Left kidney (tissue), 8 donors: ENCODE measurements around the gene YKT6. TPM values are rescaled to one million over a fixed set of nuclear protein-coding genes. Genes with fewer than 3 reads are reported as not detected.

Experiments used
- DNase-seq: peaks from one replicate; pipeline ENCODE4 v3.0.0-alpha.2; 2013
- long read RNA-seq, 8 donors: transcript quantifications; one replicate each; lab custom pipeline, GENCODE V29; 2026
- polyA plus RNA-seq: library from polyadenylated mRNA; unstranded; fragments of 120-200 nt; gene quantifications from one replicate; pipeline ENCODE4 v1.2.1, GENCODE V29; 2013; ENCODE audit not compliant: insufficient read length

Gene YKT6
- polyA plus RNA-seq = 82.7 TPM
- long read RNA-seq, donor 1, transcript YKT6-201 (7 exons, 2,696 nt) = major isoform, 12 of 14 reads
- long read RNA-seq, donor 1, partial matches to known transcripts = 0 of 14 reads
- long read RNA-seq, donor 1, other reads (novel, unspliced or antisense) = 0 of 14 reads
- long read RNA-seq, donor 2, transcript YKT6-201 (7 exons, 2,696 nt) = major isoform, 7 of 12 reads
- long read RNA-seq, donor 2, partial matches to known transcripts = 5 of 12 reads
- long read RNA-seq, donor 2, other reads (novel, unspliced or antisense) = 0 of 12 reads
- long read RNA-seq, donor 3, transcript YKT6-201 (7 exons, 2,696 nt) = major isoform, 7 of 16 reads
- long read RNA-seq, donor 3, partial matches to known transcripts = 6 of 16 reads
- long read RNA-seq, donor 3, other reads (novel, unspliced or antisense) = 0 of 16 reads
- long read RNA-seq, donor 4, partial matches to known transcripts = 0 of 1 reads
- long read RNA-seq, donor 4, other reads (novel, unspliced or antisense) = 0 of 1 reads
- long read RNA-seq, donor 5, transcript YKT6-201 (7 exons, 2,696 nt) = major isoform, 17 of 24 reads
- long read RNA-seq, donor 5, partial matches to known transcripts = 5 of 24 reads
- long read RNA-seq, donor 5, other reads (novel, unspliced or antisense) = 0 of 24 reads
- long read RNA-seq, donor 6, transcript YKT6-201 (7 exons, 2,696 nt) = major isoform, 11 of 22 reads
- long read RNA-seq, donor 6, partial matches to known transcripts = 10 of 22 reads
- long read RNA-seq, donor 6, other reads (novel, unspliced or antisense) = 0 of 22 reads
- long read RNA-seq, donor 7, transcript YKT6-201 (7 exons, 2,696 nt) = major isoform, 14 of 58 reads
- long read RNA-seq, donor 7, partial matches to known transcripts = 38 of 58 reads
- long read RNA-seq, donor 7, other reads (novel, unspliced or antisense) = 0 of 58 reads
- long read RNA-seq, donor 8, transcript YKT6-201 (7 exons, 2,696 nt) = major isoform, 13 of 14 reads
- long read RNA-seq, donor 8, partial matches to known transcripts = 0 of 14 reads
- long read RNA-seq, donor 8, other reads (novel, unspliced or antisense) = 0 of 14 reads

DNA sequence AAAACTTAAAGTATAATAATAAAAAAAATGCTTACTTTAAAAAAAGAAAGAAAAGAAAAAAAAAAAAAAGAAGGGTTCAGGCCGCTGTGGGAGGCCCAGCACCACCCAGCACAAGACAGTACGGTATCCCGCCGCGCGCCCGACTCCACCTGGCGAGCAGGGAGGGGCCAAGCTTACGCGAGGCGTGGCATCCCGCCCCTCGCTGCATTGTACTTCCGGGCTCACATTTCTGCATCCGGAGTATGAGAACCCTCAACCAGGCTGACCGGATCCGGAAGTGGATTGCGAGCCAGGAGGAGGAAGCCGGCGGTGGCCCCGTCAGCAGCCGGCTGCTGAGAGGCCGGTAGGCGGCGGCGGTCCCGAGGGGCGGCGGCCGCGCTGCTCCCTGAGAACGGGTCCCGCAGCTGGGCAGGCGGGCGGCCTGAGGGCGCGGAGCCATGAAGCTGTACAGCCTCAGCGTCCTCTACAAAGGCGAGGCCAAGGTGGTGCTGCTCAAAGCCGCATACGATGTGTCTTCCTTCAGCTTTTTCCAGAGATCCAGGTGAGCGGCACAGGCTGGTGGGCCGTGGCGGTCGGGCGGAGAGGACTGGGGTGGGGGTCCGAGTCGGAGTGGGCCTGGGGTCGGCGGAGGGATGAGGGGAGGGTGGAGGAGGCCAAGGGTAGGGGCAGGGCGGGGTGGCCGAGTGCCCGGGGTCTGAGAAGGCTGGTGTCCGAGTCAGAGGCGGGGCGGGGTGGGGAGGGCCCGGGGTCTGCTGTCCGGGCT, at the start of gene YKT6:
TSS of gene YKT6 (plus strand) at position 280 of the 763 bp plus-strand sequence. CDS start at position 438, 158 bp downstream.
- peak; percentile 93 for DNase-seq

DNA sequence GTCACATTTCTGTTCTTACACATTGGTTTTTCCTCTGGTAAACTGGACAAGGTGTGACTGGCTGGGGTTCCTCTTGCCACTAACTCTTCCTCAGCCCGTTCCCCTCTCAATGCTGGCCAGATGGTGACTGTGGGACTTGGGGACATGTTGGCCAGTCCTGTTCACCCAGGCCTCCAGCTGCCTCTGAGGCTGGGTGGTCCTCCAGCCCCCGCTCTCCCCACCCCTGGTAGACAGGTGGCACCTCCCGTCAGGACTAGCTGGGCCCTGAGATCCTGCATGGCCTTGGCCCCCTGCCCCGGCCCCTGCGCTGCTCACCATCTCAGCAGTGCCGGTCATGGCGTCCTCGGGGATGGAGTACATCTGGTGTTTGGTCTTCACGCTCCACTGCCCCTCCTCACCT, 48.8 kb upstream of the YKT6 start:
- DNase-seq = no peak

DNA sequence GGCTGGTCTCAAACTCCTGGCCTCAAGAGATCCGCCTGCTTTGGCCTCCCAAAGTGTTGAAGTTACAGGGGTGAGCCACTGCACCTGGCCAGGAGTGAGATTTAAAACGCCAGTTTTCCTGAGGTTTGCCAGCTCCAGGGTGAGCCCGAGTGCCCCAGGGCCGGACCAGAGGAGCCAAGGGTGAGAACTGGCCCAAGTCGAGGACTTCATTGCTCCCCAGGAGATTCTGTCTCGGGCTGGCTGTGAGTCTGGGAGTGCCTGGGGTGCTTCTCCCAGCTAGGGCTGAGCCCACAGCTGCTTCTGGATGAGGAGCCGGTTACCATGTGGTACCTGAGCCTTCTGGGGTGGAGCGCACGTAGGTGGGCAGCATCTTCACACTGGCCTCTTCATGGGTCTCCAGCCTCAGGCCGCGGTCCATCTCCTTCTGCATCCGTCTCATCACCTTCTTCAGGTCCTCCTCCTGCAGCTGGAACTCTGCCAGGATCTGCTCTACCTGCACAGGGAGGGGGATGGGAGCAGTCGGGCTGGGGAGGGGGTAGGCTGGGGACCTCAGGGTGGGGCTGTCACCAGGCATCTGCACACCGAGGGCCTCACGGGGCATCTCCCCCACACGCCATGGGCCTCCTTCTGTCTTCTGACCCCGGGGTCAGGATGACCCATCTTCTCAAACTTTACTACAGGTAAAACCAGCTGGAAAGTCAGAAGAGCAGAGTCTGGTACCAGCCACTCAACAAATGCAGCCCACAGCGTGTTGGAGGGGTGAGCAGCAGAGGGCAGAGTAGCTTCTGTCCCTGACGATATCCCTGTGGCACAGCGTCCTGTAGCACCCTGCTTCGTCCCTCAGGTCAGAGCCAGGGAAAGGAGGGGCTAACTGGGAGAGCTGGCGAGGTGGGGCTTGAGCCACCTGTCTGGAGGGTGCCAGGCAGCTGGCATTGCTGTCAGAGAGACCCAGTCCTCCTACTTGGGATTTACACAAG, 47.5 kb upstream of the YKT6 start:
- no peak for DNase-seq

DNA sequence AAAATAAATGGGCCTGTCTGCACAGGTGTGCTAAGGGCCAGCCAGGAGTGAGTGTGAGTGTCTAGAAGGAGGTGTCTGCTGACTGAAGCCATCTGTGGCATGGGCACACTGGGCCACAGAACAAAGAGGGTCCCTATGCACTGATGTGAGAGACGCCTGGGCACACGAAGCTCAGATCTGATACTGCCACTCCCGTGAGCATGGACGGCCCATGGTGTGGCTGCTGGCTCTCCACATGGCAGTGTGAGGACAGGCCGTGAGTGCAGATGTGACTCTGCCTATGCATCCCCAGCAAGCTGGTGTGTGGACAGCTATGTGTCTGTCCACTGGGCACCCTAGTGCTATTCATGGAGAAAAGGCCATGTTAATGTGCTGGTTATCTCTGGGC, 46.8 kb upstream of the YKT6 start:
- DNase-seq = no peak

DNA sequence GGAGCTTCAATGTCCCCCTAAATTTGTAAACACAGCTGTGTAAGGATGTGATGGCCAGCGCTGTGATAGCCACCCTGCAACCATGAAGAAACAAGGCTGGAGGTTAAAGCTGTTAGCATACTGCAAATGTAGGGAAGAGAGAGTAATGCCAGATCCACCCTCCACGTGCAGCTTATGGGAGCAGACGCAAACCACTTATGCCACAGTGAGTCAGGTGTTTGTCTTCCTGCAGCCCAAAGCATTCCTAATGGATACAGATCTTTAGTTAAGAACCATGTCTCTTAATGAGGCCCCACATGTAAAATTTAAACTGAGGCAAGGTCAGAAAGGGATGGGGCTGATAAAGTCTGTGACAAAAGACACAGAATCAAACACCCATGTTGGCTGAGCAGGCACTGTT, 46.1 kb upstream of the YKT6 start:
- DNase-seq = no peak

DNA sequence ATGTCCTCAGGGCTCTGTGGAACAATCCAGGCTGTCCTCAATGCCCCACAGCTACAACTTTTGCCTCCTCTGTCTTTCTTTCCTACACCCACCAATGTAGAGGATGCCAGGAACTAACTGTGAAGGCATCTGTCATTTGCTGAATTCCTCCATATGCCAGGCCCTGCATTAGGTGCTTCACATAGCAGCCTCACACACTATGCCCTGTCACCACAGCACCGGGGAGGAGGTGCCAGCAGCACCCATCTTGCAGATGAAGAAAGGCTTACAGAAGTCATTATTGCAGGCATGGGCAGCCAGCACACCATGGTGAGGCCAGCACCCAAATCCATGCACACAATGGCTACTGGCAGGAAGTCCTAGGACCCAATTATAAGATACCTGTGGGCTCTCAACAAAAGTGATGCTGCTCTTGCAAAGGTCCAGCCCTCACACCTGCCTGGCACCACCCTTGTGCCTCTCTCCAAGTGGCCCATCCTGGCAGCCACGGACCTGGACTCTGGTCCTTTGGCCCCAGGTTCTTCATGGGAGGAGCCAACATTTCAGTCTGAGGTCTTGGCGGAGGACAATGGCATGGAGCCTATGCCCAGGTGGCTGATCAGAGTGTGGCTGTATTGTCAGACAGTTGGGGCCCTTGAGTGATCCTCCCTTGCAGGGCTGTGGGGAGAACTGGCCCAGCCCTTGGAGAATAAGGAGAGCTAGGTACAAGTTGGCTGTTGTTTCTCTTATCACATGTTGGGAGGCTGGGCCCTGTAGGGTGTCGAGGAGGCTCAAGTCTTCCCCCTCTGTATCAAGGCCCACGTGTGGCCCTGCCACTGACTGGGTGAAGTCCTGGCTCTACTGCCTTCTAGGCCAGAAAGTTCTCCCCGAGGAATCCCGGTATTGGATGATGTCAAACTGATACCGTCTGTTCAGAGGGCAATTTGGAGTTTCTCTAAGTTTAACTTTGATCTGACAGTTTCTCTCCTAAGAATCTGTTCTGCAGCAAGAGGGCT, 45.3 kb upstream of the YKT6 start:
- no peak for DNase-seq

DNA sequence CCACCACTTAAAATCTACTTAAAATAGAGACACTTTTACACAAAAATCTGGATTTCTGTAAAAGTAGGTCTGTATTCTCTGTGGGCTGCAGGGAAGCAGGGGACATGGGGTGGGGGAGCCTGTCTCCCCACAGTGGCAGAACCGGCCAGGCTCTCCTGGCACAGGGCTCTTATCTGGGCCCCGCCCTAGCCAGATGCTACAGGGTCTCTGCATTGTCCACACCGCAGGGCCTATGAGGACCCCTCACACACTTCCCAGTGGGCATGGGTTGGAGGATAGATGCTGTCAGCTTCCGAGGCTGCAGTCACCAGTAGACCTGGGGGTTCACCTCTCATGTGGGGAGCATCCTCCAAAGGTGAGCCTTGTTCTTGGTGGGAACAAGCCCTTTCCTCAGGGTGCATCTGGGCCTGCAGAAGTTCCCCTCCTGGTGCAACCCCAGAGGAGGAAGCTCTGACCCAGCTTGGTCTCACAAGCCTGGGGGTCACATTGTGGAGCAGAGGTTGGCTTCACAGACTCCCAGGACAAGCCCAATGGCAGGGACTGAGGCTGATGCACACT, 44.2 kb upstream of the YKT6 start:
- DNase-seq = no peak

DNA sequence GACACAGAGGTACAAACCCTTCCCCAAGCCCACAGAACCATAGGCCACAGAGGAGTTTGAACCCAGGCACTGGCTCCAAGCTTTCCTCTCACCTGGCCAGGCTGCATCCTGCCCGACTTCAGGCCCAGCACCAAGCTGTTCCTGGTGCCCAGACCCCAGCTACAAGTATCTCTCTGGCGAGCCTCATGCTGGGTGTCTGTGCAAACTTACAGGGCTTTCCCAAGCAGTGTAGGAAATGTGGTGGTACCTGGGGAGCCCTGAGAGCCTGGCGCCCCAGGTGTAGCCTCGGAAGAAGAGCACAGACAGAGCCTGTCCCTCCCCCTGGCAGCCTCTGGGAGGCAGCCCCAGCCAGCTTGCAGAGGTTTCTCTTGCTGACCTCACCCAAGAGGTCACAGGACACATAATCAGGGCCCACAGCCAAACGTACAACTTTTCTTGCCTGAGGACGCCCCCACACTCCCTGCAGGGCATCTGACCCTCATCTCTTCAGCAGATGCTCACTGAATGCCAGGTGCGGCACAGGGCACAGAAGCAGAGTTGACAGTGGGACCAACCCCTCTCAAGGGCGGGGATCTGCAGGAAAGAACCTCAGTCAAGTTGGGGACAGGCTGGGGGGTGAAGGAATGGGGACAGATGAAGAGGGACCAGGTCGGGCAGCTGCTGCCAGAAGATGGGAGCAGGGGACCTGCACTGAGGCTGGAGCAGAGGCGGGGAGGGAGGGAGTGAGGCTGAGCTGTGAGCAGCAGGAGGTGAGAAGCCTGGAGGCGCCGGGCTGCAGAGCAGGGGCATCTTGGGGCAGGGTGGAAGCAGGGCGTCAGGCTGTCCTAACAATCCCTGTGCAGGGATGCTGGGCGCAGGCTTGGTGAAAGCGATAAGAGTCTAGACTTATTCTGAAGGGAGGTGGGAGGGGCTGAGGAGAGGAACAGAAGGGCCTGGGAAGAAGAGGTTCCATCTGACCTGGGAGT, 43.4 kb upstream of the YKT6 start:
- no peak for DNase-seq

DNA sequence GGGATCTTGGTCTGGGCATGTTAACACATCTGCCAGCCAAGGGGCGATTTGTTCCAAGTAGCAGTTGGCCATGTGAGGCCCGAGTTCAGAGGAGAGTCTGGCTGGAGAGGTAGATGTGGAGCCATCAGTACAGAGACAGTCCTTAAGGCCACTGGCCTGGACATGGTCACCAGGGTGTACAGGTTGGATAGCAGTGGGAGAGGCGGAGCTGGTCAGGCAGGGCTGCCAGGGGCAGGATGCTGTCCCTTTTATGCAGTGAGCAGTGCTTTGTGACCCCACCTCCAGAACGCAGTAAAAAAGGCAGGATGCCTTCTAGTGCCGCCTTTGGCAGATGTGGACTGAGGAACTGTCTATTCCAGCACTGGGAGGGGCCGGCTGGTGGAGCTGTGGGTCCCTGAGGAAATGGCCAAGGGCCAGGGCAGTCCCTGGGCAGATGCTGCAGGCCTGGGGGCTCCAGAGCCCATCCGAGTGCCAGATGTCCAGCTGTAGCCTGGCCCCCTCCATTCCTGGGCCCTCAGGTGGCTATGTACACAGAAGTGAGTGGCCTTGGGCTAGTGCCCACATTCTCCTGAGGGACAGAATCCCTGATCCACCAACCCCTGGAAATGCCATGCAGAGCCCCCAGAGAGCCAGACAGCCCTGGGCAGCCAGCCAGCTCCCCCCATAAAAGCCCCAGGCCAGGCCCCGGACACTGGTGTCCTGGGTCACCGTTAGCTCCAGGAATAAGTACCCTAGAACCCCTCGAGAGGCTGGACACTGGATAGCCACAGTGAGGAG, 42.5 kb upstream of the YKT6 start:
- no peak for DNase-seq

DNA sequence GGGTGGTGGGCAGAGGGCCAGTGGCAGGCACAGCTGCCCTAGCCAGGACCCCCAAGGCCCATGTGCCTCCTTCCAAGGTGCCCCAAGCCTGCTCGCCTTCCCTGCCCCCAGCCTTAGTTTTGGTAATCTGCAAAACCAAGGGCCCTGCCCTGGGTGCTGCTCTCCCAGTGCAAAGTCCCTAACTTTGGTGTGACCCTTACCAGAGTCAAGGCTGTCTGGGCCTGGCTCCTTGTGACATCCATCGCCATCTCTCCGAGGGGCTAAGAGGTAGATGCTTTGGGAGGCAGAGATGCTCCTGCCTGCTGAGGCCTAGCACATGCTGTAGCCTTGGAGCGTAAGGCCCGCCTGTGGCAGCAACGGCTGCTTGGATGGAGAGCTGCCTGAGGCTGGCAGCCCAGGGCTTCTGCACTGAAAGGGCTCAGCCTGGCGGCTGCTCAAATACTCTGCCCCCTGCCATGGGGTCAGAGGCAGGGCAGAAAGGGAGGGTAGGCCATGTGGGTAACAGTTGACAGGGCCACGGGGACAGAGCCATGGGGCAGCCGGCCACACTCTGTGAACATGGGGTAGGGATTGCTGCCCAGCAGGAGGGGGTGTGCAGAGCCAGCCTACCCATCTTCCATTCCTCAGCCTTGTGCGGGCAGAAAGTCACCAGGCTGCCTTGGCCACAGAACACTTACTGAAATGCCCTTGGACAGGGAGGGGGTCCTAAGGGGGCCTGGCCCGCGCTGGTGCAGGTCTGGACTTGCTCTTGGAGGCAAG, 41.7 kb upstream of the YKT6 start:
- DNase-seq = no peak

DNA sequence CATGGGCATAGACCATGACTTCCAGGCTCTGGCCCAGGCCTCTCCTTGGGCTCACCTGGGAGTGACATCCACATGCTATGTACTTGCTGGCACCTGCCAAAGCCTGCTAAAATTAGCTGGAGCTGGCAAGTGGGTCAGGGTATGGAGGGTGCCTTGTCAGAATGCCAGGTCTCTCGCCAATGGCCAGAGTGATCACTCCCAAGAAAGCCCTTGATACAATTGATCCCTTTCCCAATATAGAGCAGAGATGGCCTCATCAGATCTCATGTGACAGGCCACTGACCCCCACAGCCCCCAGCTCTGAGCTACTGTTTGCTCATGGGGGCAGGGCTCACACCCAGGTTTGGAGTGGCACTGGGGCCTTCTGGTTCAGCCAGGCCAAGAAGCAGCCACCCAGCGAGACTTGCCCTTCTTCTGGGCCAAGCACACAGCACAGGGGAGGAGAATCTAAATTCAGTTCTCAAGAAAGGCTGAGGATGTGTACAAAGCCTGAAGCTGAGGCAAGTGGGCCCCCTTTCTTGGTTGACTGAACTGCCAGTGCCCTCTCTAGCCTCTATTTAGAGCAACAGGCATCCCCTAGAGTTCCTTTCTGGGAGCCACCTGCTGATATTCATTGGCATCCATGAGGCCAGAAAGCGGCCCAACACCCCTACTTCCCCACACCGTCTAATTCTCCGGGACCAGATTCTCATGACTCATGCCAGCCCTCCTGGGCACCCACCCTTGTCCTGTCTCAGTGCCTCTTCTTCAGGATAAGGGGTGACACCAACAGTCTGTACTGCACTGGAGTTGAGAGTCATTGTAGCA, 40.8 kb upstream of the YKT6 start:
- no peak for DNase-seq

DNA sequence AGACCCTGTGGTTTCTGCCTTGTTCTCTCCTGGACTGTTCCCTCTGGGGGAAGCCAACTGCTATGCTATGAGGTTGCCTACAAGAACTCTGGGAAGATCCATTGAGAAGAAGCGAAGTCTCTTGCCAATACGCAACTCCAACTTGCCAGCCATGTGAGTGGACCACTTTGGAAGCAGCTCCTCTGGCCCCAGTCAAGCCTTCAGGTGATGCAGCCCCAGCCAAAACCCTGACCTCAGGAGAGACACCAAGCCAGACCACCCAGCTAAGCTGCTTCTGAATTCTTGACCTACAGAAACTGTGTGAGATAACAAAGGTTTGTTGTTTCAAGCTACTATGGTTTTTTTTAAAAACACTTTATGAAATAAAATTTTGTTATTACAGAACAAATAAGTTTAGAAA, 39.4 kb upstream of the YKT6 start:
- no peak for DNase-seq

DNA sequence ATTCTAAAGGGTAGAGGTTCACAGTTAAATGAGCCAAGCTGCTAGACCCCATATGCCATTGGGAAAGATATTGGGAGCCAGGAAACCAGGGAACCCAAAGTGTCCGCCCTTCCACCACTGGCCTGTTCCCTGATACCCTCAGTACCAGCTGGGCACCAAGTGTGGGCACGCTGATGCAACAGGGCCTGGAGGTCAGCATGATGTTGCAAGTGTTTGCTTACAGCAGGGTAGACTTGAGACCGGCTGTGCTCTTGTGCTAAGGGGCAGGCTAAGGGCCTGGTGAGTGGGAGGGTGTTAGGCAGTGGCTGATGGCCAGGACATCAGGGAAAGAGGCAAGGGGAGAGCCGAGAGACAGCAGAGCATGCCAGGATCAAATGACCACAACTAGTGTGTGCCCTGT, 38.6 kb upstream of the YKT6 start:
- DNase-seq = no peak

DNA sequence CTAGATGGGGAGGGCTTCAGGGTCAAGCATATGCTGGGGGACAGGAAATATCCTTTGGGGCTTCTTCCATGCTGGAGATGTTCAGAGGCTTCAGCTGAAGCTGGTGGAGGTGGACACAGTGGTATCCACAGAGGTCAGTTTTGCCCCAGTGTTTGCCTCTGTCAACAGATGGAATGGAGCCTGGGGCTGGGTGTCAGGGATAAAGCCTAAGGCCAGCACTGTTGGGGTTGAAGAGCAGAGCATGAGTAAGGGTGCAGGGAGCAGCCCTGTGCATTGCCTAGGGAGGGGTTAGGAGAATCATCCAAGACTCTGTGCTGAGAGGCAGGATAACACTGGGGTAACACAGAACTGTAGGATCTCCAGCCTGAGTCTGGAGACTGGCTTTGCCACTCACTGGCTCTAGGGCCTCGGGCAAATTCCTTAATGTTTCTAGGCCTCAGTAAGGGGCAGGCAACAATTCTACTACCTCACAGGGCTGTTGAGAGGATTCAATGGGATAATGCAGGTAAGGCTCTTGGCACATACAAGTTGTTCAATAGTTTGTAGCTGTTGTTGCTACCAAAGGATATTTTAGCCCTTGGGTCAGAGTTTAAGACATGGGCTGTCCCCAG, 37.9 kb upstream of the YKT6 start:
- no peak for DNase-seq

DNA sequence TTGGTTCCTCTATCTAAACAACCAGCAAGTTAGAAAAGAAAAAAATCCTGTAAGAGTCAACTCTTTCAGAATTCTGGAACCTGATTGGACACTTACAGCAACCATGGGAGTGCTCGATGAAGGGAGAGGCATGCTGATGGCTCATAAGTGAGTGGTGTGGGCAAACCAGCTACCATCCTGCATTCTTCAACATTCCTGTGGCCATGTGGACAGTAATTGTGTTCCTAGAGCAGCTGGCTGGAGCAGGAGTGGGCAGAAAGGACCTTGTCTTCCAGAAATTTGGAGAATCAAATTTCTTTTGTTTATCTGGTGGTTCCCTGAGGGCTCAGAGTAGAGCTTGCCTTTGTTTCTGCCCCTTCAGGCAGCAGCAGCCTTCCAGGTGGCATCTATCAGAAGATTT, 37.2 kb upstream of the YKT6 start:
- DNase-seq = no peak
